GM19467 (cell line): ENCODE measurements around the gene SCML1.
"Not testable (repeated sequence)": the region's sequence is repeated elsewhere in the genome, so short reads cannot be mapped to it uniquely, and the experiment has no call there.

Experiments
- ATAC-seq: cut with Tn5 transposase; IDR thresholded peaks from one replicate; pipeline ENCODE4 v1.9.1; 2021; ENCODE audit warnings: mild to moderate bottlenecking, moderate library complexity; ENCODE audit not compliant: unreplicated experiment

SCML1 gene

DNA sequence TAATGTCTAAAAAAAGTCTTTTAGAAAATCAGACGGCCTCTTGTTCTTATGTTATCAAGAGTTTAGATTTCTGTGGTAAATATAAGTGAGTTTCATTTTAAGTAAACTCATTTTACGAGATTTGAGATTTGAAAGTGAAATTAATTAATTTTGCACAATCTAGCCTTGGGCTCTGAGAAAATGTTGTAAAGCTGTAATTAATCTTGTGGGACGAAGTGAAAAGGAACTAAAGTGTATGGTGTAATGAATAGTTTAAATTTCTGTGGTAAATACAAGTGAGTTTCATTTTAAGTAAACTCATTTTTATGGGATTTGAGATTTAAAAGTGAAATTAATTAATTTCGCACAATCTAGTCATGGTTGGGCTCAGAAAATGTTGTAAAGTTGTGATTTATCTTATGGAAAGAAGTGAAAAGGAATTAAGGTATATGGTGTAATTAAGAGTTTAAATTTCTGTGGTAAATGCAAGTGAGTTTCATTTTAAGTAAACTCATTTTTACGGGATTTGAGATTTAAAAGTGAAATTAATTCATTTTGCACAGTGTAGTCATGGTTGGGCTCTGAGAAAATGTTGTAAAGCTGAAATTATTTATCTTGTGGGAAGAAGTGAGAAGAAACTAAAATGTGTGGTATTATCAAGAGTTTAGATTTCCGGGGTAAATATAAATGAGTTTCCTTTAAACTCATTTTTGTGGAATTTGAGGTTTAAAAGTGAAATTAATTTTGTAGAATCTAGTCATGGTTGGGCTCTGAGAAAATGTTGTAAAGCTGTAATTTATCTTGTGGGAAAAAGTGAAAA, 1.6 kb downstream of the SCML1 start:
- ATAC-seq = no peak

DNA sequence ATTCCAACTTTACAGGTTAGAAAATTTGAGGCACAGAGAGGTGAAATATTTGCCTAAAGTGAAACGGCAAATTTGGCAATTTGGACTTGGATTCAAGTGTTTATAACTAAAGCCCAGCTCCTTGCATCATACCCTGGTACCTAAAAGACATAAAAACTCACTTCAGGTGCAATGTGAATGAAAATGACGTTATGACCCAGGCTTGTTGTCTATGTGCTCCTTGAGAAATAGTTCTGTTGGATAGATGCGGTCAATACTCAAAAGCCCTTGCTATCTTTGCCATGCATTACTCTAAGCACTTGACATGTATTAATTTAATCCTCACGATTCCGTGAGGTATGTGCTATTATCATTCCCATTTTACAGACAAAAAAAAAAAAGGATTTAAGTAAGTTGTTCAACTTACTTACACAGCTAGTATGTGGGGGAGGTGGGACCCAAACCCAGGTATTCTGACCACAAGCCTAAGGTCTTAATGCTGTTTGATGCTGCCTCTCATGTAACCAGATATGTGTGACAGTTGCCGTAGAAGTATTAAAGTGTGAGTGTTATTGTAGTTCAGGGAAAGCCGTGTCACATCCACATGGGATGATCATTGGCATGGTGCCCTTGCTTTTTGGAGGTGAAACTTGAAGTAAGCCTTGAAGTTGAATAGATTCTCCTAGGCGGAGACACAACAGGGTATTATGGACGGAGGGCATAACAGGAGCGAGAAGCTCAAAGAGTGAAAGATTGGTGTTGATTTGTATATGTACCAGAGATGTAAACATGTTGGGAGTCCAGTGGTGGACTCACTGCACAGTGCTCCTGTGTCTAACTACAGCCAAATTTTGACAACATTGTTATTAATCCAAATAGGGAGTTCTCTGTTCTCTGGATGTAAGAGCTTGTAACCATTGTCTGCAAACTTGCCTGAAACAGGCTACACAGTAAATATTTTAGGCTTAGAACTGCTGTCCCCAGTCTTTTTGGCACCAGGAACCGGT, 3.1 kb downstream of the SCML1 start:
- no peak for ATAC-seq

DNA sequence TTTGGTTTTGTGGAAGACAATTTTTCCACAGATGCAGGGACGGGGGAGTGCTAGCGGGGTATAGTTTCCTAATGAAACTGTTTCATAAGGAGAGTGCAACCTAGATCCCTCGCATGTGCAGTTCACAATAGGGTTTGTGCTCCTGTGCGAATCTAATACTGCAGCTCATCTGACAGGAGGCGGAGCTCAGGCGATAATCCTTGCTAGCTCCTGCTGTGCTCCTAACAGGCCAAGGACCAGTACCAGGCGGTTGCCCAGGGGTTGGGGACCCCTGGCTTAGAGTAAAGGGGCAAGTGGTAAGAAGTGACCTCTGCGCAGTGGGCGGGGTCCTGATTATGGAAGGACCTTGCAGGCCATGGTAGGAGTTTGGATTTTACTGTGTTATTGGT, 3.8 kb downstream of the SCML1 start:
- no peak for ATAC-seq

DNA sequence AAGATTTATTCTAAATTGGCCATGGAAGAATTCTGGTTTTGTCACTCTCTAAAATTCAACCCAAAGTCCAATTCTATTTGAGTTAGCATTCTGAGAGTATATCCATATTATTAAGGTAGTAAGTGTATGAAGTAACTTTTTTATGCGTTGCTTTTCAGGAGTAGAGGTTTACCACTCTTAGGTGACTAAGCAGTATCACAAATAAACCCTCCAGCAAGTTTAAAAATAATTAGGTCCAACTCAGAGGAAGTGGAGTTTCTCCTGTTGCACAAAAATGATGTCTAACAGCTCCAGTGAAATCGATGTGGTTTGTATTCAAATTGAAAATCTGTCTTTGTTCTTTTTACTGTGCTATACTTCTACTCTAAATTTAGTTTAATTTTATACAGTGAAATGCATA, 6.6 kb downstream of the SCML1 start:
- ATAC-seq = no peak

DNA sequence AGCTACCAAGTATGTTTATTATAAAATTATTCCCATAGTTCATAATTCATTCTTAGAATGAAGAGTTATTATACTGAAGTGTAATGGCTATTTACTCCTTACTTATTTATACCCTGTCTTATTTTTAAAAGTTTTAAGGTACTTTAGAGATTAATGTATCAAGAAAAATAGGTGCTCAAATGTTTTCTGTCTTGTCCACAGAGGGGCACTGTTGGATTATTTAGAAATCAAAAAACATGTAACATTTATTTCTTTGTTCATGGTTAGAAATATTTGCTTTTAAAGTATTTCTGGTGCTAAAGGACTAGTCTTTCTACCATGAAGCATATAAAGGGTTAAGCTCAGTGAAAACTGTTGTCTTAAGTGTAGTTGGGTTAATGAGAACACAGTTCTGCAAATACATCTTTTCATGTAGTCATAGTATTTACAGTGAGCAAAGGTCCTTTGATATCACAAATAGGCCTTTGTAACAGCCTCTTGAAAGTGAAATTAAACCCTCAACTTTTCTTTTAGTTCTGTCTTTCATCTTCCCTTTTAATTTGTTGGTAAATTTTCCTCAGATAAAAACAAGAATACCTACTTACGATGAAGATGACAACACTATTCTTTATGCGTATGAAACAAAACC, 7.7 kb downstream of the SCML1 start:
- ATAC-seq = no peak

DNA sequence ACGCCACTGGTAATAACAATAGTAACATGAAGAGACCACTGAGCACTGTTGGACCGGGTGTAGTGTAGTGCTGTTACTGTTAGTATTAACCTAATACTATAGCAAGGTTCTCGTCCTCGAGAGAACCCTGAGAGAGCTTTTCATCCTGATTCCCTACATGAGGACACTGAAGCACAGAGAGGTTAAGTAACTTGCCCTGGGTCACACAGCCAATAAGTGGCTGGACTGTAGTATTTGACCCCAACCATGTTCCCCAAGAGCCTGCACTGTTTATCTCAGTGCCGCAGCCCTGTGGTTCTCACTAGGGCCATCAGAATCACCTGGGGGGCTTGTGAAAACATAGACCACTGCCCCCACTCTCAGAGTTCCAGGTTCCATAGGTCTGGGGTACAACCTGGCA, 10.4 kb downstream of the SCML1 start:
- ATAC-seq = no peak

DNA sequence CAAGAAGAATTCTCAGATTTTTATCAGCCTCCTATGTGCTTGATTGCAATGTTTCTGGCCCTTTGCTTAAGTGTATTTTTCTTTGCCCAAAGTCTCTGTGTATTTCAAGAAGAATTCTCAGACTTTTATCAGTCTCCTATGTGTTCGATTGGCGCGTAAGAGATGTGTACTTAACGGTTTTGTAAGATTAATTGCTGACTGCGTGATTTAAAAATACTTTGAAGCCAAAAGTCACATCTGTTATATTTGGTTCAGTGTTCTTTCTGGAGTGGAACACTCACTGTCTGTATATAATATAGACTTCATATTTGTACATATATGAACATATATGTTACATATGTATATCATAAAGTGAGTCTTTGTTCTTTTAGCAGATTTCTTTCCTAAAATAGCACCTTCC, 11.4 kb downstream of the SCML1 start:
- no peak for ATAC-seq

DNA sequence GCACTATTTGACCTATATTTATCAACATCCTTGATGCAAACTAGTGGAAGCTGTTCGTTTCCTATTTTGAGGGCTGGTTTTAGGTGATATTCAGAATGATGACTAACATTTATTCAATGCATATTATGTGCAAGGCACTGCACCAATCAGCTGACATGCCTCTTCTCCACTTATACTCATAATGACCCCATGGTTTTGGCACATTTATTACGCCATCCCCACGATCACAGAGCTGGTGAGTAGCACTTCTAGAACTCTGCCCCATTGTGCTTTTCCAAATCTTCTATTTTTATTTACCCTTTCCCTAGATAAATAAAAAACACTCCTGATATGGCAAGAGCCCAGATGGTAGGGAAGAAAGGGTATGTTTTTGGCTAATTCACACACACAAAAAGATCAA, 13.1 kb downstream of the SCML1 start:
- ATAC-seq = no peak

DNA sequence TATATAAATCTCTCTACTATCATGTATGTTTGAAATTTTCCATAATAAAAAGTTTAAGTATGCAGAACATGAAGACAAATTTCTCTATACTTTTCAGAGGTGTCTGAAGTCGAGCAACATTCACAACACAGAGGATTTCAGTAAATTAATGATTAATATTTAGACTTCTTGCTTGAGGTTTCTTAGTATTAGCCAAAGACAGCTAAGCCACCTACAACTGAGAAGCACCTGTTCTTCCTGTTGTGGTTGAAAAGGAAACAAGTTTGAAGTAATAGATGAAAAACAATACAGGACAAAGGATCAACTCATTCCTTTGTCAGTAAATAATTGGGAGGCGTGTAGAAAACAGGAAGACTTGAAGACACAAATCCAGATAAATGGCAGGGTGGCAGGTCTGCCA, 21.1 kb downstream of the SCML1 start:
- peak; percentile 86 for ATAC-seq

DNA sequence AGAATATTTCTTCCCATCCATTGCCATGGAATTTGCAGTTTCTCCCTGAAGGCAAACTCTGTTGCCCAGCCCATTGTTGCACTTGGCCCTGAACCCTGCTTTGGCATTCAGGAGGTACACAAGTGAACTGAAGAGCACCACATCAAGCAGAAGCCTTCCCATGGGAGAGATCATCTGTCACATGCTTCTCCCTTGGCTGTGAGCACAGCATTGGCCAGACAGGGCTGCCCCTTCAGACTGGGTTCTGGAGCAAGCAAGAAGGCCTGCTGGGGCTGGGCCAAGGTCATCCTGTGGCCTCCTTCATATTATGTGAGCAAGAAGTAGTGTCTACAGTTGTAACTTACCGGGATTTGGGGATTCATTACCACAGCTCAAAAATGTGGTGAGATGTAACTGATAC, 22.7 kb downstream of the SCML1 start:
- ATAC-seq = no peak

DNA sequence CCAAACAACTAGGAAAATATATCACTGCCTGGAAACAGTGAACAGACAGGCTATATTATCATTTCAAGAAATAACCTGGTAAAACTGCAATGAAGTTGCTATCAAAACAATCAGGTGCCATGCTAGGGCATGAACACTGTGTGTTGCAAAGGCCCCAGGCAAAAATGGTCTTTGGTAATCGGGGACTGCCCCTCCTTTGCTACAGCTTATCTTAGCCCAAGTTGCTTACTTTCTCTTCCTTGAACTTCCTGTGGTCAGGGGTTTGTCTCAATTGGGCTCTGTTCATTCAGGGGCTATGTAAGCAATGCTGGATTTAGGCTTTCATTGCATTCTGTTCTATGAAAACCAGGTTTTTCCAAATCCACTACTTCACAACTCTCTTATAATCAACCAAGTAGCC, 30.4 kb downstream of the SCML1 start:
- ATAC-seq = no peak

DNA sequence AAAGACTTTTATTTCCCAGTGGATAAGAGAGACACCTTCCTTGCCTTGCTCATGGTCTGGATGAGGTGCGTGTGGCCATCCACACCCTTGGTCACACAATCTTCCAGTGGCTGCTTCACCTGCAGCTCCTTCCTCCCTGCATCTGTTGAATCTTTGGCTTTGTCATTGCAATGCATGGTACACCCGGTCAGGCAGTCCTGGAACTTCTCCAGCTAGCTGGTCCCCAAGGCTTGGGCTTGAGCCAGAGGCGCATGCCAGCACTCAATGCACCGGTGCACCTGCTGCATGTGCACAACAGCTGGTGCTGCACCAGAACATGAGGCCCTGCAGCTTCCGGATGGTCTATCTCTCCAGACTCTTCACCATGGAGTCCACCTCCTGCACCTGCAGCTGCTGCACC, 31.7 kb downstream of the SCML1 start:
- no peak for ATAC-seq

DNA sequence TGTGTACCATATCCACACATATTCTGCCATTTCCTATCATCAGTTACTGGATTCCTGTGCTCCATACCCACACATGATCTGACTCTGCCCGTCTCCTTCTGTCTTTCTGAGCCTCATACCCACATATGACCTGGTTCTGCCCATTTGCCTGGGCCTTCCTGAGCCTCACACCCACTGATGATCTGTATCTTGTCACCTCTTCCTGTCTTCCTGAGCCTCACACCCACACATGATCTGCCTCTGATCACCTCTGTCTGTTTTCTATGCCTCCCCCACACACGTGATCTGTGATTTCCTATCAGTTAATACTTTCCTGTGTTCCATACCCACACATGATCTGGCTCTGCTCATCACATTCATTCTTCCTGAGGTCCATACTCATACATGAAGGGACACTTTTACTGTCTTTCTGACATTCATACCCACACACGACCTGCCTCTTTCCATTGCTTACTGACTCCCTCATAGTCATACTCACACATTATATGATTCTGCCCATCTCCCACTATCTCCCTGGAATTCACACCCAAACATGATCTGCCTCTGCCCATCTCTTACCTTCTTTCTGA, 32.5 kb downstream of the SCML1 start:
- no peak for ATAC-seq

DNA sequence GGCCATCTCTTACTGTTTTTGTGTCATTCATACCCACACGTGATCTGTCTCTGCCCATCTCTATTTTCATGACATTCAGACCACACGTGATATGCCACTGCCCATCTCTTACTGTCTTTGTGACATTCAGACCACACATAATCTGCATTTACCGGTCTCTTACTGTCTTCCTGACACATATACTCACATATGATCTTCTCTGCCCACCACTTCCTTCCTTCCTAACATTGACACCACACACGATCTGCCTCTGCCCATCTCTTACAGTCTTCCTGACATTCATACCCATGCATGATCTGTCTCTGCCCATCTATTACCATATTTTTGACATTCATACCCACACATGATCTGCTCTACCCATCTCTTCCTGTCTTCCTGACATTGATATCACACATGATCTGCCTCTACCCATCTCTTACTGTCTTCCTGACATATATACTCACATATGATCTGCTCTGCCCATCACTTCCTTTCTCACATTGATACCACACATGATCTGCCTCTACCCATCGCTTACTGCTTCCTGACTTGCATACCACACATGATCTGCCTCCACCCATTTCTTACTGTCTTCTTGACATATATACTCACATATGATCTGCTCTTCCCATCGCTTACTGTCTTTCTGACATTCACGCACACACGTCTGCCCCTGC, 36.1 kb downstream of the SCML1 start:
- ATAC-seq = no peak

DNA sequence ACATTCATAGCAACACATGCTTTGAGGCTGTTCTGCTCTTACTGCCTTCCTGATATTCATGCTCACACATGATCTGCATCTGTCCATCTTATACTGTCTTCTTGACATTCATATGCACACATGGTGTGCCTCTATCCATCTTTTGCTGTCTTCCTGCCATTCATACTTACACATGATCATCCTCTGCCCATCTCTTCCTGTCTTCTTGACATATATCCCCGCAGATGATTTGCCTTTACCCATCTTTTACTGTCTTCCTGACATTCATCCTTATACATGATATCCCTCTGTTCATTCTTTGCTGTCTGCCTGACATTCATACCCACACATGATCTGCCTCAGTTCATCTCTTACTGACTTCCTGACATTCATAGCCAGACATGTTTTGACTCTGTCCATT, 36.8 kb downstream of the SCML1 start:
- no peak for ATAC-seq

DNA sequence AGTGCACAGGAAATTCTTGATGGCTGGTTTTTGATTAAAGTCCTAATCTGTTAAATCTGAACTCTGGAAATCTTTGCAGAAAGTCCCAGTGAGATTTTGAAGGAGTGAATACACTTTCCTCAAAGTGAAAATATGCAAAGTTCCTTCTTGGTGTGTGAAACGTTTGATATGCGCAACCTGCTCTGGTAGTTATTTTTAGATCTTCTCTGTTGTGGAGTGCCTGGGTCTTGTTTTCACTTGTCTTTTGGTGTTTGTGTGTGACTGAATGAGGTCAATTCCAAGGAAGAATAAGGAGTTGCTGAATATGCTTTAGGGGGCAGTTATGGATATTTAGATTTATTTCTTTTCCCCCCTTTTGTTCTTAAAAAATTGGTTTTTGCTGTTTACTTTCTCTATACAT, 41.7 kb downstream of the SCML1 start:
- ATAC-seq = no peak

DNA sequence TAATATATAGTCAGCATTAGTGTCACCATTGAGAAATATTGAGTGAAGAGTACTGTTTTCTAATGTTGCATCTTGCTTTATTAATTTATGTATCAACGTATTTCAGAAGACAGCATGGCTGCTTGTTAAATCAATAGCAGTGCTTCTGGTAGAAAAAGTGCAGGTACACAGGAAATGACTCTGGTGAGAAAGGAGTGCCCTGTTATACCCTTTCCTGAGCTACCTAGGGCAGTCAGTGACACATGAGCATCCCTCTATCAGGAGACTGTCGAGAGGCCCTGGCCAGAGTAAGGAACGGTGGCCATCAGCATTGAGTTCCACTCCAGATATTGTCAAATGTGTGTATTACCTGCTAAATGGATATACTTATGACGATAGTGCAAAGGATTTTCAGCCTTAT, 42.1 kb downstream of the SCML1 start:
- no peak for ATAC-seq

DNA sequence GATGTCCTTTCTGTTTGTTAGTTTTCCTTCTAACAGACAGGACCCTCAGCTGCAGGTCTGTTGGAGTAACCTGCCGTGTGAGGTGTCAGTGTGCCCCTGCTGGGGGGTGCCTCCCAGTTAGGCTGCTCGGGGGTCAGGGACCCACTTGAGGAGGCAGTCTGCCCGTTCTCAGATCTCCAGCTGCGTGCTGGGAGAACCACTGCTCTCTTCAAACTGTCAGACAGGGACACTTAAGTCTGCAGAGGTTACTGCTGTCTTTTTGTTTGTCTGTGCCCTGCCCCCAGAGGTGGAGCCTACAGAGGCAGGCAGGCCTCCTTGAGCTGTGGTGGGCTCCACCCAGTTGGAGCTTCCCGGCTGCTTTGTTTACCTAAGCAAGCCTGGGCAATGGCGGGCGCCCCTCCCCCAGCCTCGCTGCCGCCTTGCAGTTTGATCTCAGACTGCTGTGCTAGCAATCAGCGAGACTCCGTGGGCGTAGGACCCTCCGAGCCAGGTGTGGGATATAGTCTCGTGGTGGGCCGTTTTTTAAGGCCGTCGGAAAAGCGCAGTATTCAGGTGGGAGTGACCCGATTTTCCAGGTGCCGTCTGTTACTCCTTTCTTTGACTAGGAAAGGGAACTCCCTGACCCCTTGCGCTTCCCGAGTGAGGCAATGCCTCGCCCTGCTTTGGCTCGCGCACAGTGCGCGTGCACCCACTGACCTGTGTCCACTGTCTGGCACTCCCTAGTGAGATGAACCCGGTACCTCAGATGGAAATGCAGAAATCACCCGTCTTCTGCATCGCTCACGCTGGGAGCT, 49.5 kb downstream of the SCML1 start:
- not testable (repeated sequence) for ATAC-seq

DNA sequence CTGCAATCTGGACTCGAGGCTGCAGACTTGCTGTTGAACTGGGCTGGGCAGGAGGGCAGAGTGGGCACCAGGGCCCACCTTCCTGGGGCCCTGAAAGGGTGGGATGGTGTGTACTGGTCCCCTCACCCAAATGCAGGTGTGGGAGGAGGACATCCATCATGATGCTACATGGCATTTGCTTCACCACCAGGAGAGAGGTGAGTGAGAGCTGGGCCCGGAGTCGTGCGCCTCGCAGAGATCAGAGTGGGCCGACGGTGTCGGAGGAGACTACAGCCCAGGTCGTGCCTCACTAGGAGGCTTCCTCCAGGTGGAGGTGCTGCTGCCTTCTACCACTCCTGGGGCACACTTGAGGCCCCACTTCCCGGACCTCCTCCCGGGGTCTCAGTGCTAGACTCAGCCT, 50.3 kb downstream of the SCML1 start:
- no peak for ATAC-seq

DNA sequence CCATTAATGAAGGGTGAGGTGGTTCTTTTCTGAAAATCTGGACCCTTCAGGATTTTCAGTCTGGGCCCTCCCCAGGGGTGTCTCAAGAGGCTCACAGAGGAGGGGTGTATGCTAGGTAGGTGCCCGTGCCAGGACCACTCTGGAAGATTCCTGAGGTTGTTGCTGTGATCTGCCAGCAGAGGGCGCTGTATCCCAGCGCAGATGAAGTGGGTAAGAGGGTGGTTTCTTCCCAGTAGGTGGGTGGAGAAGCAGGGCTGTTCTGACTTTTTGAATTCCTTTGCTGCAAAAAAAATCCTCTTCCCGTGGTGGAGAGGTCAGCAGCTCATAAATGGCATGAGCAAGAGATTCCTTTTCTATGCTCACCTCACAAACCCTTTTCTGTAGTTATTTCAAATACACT, 51.1 kb downstream of the SCML1 start:
- no peak for ATAC-seq
